Thymus (tissue), 11 donors: ENCODE measurements around the gene CFAP43. TPM values are rescaled to one million over a fixed set of nuclear protein-coding genes. Genes with fewer than 3 reads are reported as not detected.
"Not testable (repeated sequence)": the region's sequence is repeated elsewhere in the genome, so short reads cannot be mapped to it uniquely, and the experiment has no call there.

ENCODE experiments used
- DNase-seq, 9 donors: peaks; one replicate each; pipeline ENCODE4 v3.0.0-alpha.2; 2013; ENCODE audit warnings: low spot score in 9 of 9, low read depth in 6 of 9, missing footprints in 1 of 9
- H3K27ac ChIP-seq, 2 donors: one replicate each; pipeline ENCODE4 v1.5.1; 2013; ENCODE audit warnings: control low read depth in 1 of 2, low read depth in 1 of 2, low read length in 1 of 2, mild to moderate bottlenecking in 1 of 2, moderate library complexity in 1 of 2
- H3K27me3 ChIP-seq, 2 donors: one replicate each; pipeline ENCODE4 v1.5.1; 2013; ENCODE audit warnings: low read length in 1 of 2; ENCODE audit not compliant: control insufficient read depth in 2 of 2, insufficient read depth in 1 of 2
- H3K36me3 ChIP-seq, 2 donors: one replicate each; pipeline ENCODE4 v1.5.1; 2013; ENCODE audit warnings: low read length in 1 of 2, mild to moderate bottlenecking in 1 of 2, moderate library complexity in 1 of 2; ENCODE audit not compliant: control insufficient read depth in 2 of 2, insufficient read depth in 2 of 2
- H3K4me1 ChIP-seq, 2 donors: one replicate each; pipeline ENCODE4 v1.5.1; 2013; ENCODE audit warnings: low read length in 2 of 2; ENCODE audit not compliant: control insufficient read depth in 2 of 2, insufficient read depth in 2 of 2
- H3K4me3 ChIP-seq, 2 donors: one replicate each; pipeline ENCODE4 v1.5.1; 2013; ENCODE audit warnings: low read length in 2 of 2, control low read depth in 1 of 2, mild to moderate bottlenecking in 1 of 2
- H3K9me3 ChIP-seq, 2 donors: one replicate each; pipeline ENCODE4 v1.5.1; 2013; ENCODE audit warnings: low read length in 1 of 2, mild to moderate bottlenecking in 1 of 2; ENCODE audit not compliant: control insufficient read depth in 2 of 2, insufficient read depth in 1 of 2
- WGBS: extraction: QIAGEN DNeasy Blood & Tissue Kit; methylation state at CpG from one replicate; pipeline ENCODE4 v1.1.7; 2013; 5-methylcytosine and 5-hydroxymethylcytosine counted together
- polyA plus RNA-seq: library from polyadenylated mRNA; stranded (reverse); fragments of 200-250 nt; gene quantifications from one replicate; pipeline ENCODE4 v1.2.3, GENCODE V29; 2013
- total RNA-seq: library from RNA; stranded (reverse); fragments of 120-200 nt; gene quantifications from one replicate; pipeline ENCODE4 v1.2.4, GENCODE V29; 2013
- donor health status: healthy.

CFAP43 gene
- total and polyA plus RNA-seq, 2 donors, result 0.52 to 2.7 TPM

DNA sequence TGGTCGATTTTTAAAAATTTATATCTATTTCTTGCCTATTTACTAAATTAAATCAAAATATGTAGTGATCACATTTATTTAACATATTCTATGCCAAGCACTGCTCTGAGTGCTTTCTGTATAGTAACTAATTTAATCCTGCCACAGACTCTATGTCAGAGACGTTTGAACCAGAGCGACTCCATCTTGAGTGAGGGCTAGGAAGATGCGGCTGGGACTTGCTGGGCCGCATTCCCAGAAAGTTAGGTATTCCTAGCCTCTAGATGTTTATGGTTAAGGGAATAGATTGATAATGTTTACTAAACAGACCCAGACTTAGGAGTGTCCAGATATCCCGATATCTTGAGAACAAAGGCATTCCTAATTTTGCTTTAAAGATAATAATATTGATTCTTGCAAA lies 19.3 kb upstream of the CFAP43 start:
- no peak overlapping the region for H3K4me3 ChIP-seq
- H3K27me3 ChIP-seq, result no peaks in the 10 kb centered on the region
- no peak overlapping the region for H3K27ac ChIP-seq
- no peaks in the 10 kb centered on the region for H3K36me3 ChIP-seq
- 96% methylated on average over 6 of the region's 6 CpGs for WGBS
- DNase-seq, result no peak
- peaks cover 16 to 22% of the 10 kb centered on the region in 2 donors for H3K4me1 ChIP-seq
- H3K9me3 ChIP-seq, result no peaks in the 10 kb centered on the region

DNA sequence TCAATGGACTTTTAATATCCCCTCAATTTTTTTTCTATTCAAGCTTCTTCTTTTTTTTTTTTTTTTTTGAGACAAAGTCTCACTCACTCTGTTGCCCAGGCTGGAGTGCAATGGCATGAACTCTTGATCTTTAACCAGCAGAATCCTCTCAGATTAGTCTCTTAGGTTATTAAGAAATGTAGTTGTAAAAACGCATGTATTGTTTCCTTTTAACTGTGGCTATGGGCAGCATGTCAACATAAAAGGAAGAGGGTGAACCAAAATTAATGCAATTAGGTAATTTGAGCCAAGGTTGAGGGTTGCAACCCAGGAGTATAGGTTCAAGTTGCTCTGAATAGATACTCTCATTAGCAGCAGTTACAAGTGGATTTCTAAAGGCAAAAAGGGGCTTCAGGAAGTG lies 18.2 kb upstream of the CFAP43 start:
- 44% methylated on average over 1 of the region's 1 CpG for WGBS
- DNase-seq, result no peak
- Histone ChIP-seq H3K27ac (no peak overlapping the region), H3K4me3 (no peak overlapping the region), H3K4me1 (peaks cover 9 to 15% of the 10 kb centered on the region in 2 donors), H3K27me3 (no peaks in the 10 kb centered on the region), H3K9me3 (no peaks in the 10 kb centered on the region), H3K36me3 (no peaks in the 10 kb centered on the region)

DNA sequence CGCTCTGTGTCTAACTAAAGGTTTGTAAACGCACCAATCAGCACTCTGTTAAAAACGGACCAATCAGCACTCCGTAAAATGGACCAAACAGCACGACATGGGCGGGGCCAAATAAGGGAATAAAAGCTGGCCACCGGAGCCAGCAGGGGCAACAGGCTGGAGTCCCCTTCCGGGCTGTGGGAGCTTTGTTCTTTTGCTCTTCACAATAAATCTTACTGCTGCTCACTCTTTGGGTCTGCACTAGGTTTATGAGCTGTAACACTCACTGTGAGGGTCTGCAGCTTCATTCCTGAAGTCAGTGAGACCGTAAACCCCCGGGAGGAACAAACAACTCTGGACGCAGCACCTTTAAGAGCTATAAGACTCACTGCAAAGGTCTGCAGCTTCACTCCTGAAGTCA lies 16.8 kb upstream of the CFAP43 start:
- H3K36me3 ChIP-seq, result not testable (repeated sequence)
- 97% methylated on average over 11 of the region's 11 CpGs for WGBS

DNA sequence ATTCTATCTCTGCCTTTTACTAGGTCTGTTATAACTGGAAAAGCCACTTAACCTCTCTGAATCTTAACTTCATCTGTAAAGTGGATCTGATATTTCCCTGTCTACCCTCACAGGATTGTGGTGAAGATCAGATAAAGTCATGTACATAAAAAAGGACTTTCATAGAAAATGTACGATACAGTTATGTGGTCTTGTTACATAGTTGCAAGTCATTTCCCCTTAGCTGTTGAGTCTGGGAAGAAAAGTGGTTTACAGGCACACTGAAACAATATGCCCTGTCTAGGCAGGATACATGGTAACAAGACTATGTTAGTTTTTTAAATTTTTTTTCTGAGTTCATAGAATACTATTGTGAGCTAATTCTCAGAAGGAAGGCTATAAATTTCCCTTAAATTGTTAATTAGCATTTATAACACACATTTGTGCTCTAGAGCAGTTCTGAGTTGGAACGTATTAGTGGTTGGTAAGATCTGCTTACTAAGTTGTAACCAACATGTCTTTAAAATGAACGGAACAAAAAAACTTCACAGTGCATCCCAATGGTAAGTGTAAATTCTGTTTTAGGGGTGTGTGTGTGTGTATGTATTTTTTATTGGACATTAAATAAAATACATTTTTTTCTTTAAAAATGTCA lies 15.5 kb upstream of the CFAP43 start:
- Histone ChIP-seq H3K27ac (no peak overlapping the region), H3K36me3 (no peaks in the 10 kb centered on the region), H3K4me1 (peaks cover 0 to 4% of the 10 kb centered on the region in 2 donors), H3K4me3 (no peak overlapping the region), H3K9me3 (no peaks in the 10 kb centered on the region), H3K27me3 (no peaks in the 10 kb centered on the region)
- 21% methylated on average over 3 of the region's 3 CpGs for WGBS
- DNase-seq, result no peak

More for the DNA sequence above, 16.8 kb upstream of the CFAP43 start:
- H3K9me3 ChIP-seq, H3K27ac ChIP-seq, H3K27me3 ChIP-seq, H3K4me1 ChIP-seq, H3K4me3 ChIP-seq, DNase-seq: not testable (repeated sequence)

DNA sequence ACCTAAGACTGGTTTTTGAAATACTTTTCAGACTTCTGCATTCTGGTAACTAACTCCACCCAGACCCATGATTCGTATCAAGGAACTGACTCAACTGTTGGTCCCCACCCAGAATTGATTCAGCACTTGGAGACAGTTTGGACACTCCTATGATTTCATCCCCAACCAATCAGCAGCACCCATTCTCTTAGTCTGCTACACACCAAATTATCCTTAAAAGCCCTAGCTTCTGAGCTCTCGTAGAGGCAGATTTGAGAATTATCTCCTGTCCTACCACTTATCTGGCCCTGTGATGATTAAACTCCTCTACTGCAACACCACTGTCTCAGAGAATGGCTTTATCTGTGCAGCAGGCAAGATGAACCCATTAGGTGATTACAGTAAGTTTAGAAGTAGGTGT lies 14.8 kb upstream of the CFAP43 start:
- H3K4me3 ChIP-seq, result no peak overlapping the region
- H3K27ac ChIP-seq, result no peak overlapping the region
- 58% methylated on average over 2 of the region's 2 CpGs for WGBS
- no peaks in the 10 kb centered on the region for H3K4me1 ChIP-seq
- no peaks in the 10 kb centered on the region for H3K36me3 ChIP-seq
- H3K27me3 ChIP-seq, result no peaks in the 10 kb centered on the region
- DNase-seq, result no peak
- H3K9me3 ChIP-seq, result no peaks in the 10 kb centered on the region

- no peaks in the 10 kb centered on the region for H3K27me3 ChIP-seq
- H3K9me3 ChIP-seq, result no peaks in the 10 kb centered on the region
- H3K27ac ChIP-seq, result no peak overlapping the region
- DNase-seq, result no peak
- 98% methylated on average over 34 of the region's 34 CpGs for WGBS
- no peaks in the 10 kb centered on the region for H3K36me3 ChIP-seq
- H3K4me1 ChIP-seq, result no peaks in the 10 kb centered on the region
- no peak overlapping the region for H3K4me3 ChIP-seq
These were observed 13.0 kb upstream of the CFAP43 start for GRCh38 chr10:104245066-104245632.

- WGBS, result 96% methylated on average over 5 of the region's 5 CpGs
- DNase-seq, result no peak
These were observed 11.3 kb upstream of the CFAP43 start for GRCh38 chr10:104243512-104243911.

GRCh38 chr10:104243009-104243408 lies 10.8 kb upstream of the CFAP43 start:
- not testable (repeated sequence) for H3K4me3 ChIP-seq, DNase-seq, H3K27ac ChIP-seq, H3K27me3 ChIP-seq, H3K9me3 ChIP-seq, H3K4me1 ChIP-seq, H3K36me3 ChIP-seq
- WGBS, result 99% methylated on average over 3 of the region's 3 CpGs

More at GRCh38 chr10:104243512-104243911, 11.3 kb upstream of the CFAP43 start:
- Histone ChIP-seq H3K27me3 (no peaks in the 10 kb centered on the region), H3K4me1 (no peaks in the 10 kb centered on the region), H3K9me3 (no peaks in the 10 kb centered on the region), H3K27ac (no peak overlapping the region), H3K4me3 (no peak overlapping the region), H3K36me3 (no peaks in the 10 kb centered on the region)

- Histone ChIP-seq H3K4me1 (no peaks in the 10 kb centered on the region), H3K27ac (no peak overlapping the region), H3K9me3 (no peaks in the 10 kb centered on the region), H3K36me3 (no peaks in the 10 kb centered on the region), H3K27me3 (no peaks in the 10 kb centered on the region), H3K4me3 (no peak overlapping the region)
- DNase-seq, result no peak
These were observed 10.4 kb upstream of the CFAP43 start for GRCh38 chr10:104242545-104242944.
